Thoracic aorta (tissue), 2 donors: ENCODE data around the gene HPGD. TPM values are rescaled to one million over a fixed set of nuclear protein-coding genes. Genes with fewer than 3 reads are reported as not detected.

Experiments
- ATAC-seq: fragments of 150-250 bp; one replicate; pipeline ENCODE4 v1.8.0; 2017; ENCODE audit warnings: low read depth; ENCODE audit not compliant: insufficient number of reproducible peaks, low FRiP score
- DNase-seq: peaks from one replicate; pipeline ENCODE4 v3.0.0-alpha.2; 2020; ENCODE audit warnings: low spot score
- H3K27ac ChIP-seq, 2 donors: fragments of 200-600 bp; sonication (generic); 1 replicate in 1 of 2; 2 replicates in 1 of 2; pipeline ENCODE4 v1.5.1; 2016; ENCODE audit warnings: mild to moderate bottlenecking in 2 of 2, moderate library complexity in 2 of 2
- H3K27me3 ChIP-seq: fragments of 200-600 bp; sonication (generic); replicated peaks from 2 replicates; pipeline ENCODE4 v1.6.0; 2016; ENCODE audit warnings: mild to moderate bottlenecking; ENCODE audit not compliant: insufficient read depth
- H3K36me3 ChIP-seq: fragments of 200-600 bp; sonication (generic); one replicate; pipeline ENCODE4 v1.5.1; 2016
- H3K4me1 ChIP-seq, 2 donors: fragments of 200-600 bp; sonication (generic); 1 replicate in 1 of 2; 2 replicates in 1 of 2; pipeline versions ENCODE4 v1.5.1 to v1.6.0; 2016; ENCODE audit warnings: low read depth in 2 of 2, mild to moderate bottlenecking in 1 of 2; ENCODE audit not compliant: control insufficient read depth in 1 of 2
- H3K4me3 ChIP-seq: fragments of 200-600 bp; sonication (generic); 2 replicates; pipeline ENCODE4 v1.5.1; 2016; ENCODE audit warnings: mild to moderate bottlenecking
- H3K9me3 ChIP-seq: fragments of 200-600 bp; sonication (generic); 2 replicates; pipeline ENCODE4 v1.5.1; 2016
- total RNA-seq, 2 donors: library from RNA; depleted of rRNA; stranded (reverse); fragments of >200 nt; gene quantifications; one replicate each; pipeline versions ENCODE4 v1.1.0 to v1.2.3, GENCODE V29; 2016
- TF ChIP-seq, protein P1 (sequence below): fragments of 200-600 bp; sonication (generic); IDR thresholded peaks from one replicate; pipeline ENCODE4 v1.5.1; 2019; ENCODE audit warnings: antibody characterized with exemption

HPGD gene
- total RNA-seq, 2 donors from 2014 or later: 3.4 to 6.5 TPM

DNA sequence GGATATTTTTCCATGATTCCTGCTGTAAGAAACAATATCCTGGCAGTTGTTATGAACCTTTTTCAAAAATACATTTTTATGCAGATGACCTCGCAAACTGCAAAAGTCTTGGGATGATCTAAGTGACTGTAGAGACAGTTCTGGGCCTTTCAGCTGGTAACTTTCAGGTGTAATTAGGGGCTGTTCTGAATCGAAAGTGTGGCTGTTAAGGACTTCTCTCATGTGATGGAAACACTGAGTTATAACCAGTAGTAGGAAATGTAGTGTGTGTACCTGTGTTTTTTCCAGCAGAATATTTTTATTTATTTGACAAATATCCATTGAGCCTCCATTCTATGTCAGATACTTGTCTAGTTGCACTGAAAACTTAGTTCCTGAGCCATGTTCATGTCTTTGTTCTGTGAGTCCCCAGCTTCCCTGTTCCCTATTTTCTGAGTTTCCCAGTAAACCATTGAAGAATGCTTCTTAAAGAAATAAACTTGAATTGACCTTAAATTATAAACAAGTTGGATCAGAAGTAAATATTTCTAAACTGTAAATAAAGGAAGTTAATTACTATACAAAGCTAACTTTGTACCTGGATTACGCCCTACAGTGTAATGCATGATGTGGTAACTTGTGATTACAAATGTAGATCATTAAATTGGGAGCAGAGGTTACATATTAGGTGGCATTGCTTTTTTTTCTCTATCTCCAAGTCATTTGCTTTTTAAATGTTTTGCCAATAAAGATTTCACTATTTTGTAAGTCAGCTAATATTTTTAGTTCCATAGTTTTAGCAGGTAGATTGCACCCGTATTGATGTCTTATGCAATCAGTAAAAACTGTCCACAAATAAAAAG lies 33.7 kb upstream of the HPGD start:
- ATAC-seq: no peak
- no peaks in the 10 kb centered on the region for H3K9me3 ChIP-seq
- no peak for DNase-seq
- H3K27me3 ChIP-seq: no peaks in the 10 kb centered on the region
- no peaks in the 10 kb centered on the region for H3K36me3 ChIP-seq
- TF ChIP-seq, protein P1, sequence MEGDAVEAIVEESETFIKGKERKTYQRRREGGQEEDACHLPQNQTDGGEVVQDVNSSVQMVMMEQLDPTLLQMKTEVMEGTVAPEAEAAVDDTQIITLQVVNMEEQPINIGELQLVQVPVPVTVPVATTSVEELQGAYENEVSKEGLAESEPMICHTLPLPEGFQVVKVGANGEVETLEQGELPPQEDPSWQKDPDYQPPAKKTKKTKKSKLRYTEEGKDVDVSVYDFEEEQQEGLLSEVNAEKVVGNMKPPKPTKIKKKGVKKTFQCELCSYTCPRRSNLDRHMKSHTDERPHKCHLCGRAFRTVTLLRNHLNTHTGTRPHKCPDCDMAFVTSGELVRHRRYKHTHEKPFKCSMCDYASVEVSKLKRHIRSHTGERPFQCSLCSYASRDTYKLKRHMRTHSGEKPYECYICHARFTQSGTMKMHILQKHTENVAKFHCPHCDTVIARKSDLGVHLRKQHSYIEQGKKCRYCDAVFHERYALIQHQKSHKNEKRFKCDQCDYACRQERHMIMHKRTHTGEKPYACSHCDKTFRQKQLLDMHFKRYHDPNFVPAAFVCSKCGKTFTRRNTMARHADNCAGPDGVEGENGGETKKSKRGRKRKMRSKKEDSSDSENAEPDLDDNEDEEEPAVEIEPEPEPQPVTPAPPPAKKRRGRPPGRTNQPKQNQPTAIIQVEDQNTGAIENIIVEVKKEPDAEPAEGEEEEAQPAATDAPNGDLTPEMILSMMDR: no peak
- H3K4me1 ChIP-seq: no peaks in the 10 kb centered on the region
- no peak overlapping the region for H3K27ac ChIP-seq
- H3K4me3 ChIP-seq: no peak overlapping the region

DNA sequence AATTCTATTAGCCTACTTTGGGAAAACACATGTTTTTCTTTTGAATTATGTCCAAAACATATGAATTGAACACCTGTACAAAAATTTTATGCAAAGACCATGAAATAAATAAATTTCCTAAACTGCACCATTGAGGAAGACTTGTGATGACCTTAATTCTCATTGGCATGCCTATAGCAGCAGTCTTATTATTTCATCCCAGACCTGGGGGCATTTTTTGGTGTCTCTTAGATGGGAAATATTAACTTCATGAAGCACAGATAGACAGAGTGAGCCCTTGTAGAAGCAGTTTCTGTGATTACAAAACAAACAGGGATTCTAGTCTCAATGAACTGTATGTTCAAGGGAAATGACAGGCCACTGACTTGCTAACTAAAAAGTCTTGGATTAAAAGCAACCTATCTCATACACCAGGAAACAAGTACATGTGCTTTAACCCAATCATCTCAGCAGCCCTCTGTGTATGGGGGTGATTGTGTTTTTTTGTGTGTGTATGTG lies 32.0 kb upstream of the HPGD start:
- no peak for DNase-seq
- H3K9me3 ChIP-seq: no peaks in the 10 kb centered on the region
- H3K4me1 ChIP-seq: no peaks in the 10 kb centered on the region
- no peak overlapping the region for H3K27ac ChIP-seq
- H3K36me3 ChIP-seq: no peaks in the 10 kb centered on the region
- ATAC-seq: no peak
- no peak overlapping the region for H3K4me3 ChIP-seq
- TF ChIP-seq, protein P1: no peak
- no peaks in the 10 kb centered on the region for H3K27me3 ChIP-seq

DNA sequence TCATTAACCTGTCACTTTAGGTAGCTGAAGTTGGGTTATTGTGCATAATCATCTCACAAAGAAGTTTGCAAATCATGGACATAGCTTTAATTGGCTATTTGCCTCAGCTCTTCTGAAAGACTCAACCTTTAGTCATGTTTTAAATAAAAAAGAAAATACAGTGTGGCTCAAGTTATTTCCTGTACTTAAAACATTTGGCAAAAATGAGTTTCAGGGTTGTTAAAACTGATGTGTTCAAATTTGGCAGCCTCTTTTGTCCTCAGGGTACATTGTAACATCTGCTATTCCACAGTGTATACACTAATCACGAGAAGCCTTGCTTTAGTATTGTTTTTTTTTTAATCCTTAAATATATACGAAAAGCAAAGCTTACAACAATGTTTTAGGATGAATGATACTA lies 31.5 kb upstream of the HPGD start:
- no peak for ATAC-seq
- Histone ChIP-seq H3K27me3 (no peaks in the 10 kb centered on the region), H3K27ac (no peak overlapping the region), H3K36me3 (no peaks in the 10 kb centered on the region), H3K4me3 (no peak overlapping the region), H3K9me3 (no peaks in the 10 kb centered on the region), H3K4me1 (no peaks in the 10 kb centered on the region)
- no peak for DNase-seq
- TF ChIP-seq, protein P1: no peak

DNA sequence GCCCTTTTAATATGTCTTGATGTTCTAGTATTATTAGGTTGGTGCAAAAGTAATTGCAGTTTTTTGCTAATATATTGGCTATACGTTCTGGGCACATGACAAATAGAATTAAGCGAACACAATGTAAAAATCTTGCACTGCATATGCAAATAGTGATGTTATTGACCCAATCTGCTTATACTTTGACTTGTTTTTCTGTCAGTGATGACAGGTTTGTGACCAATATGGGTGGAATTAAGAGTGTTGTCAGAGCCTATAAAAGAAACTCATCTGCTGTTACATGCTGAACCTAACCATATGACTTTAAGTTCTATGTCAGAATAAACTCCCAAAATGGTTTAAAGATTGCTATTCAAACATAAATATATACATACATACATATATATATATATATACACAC lies 30.7 kb upstream of the HPGD start:
- H3K4me3 ChIP-seq: no peak overlapping the region
- no peaks in the 10 kb centered on the region for H3K9me3 ChIP-seq
- DNase-seq: no peak
- ATAC-seq: no peak
- H3K27ac ChIP-seq: no peak overlapping the region
- TF ChIP-seq, protein P1: no peak
- no peaks in the 10 kb centered on the region for H3K27me3 ChIP-seq
- H3K36me3 ChIP-seq: no peaks in the 10 kb centered on the region
- H3K4me1 ChIP-seq: no peaks in the 10 kb centered on the region

DNA sequence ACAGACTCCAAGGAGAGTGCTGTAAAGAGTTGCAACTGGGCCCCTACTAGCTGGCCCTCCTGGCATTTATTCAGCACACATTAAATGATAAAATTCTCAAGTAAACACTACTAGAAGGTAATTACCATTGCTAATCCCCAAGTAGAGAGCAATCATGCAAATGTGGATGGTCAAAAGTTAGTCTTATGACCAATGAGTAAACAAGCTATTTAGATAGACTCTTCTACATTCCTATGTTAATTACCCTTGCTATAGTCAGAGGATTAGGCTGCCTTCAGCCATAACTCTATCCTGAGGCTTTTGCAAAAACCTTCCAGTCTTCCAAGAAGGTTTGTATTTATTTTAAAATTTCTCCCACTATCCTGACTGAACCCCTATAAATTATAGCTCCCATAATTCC lies 28.3 kb upstream of the HPGD start:
- no peak for ATAC-seq
- TF ChIP-seq, protein P1: no peak
- no peak for DNase-seq
- H3K36me3 ChIP-seq: no peaks in the 10 kb centered on the region
- no peak overlapping the region for H3K4me3 ChIP-seq
- no peaks in the 10 kb centered on the region for H3K27me3 ChIP-seq
- no peaks in the 10 kb centered on the region for H3K4me1 ChIP-seq
- no peaks in the 10 kb centered on the region for H3K9me3 ChIP-seq
- no peak overlapping the region for H3K27ac ChIP-seq
